A549 (cell line): ENCODE data around the gene ZXDC. TPM values are rescaled to one million over a fixed set of nuclear protein-coding genes. Genes with fewer than 3 reads are reported as not detected.

Experiments
- ATAC-seq, 2 experiments: fragments of 200-7000 bp in 1 of 2; fragments of >200 bp in 1 of 2; cut with Nextera tagmentation in 1 of 2; cut with Tn5 transposase in 1 of 2; 3 replicates each; pipeline versions ENCODE4 v1.8.0 to v1.9.1; 2018 to 2020; ENCODE audit warnings: mild to moderate bottlenecking in 1 of 2, moderate library complexity in 1 of 2
- CTCF ChIA-PET: fragments of 300-600 bp; sonication (Branson Sonifier 250); formaldehyde crosslinking; extraction: SDS; loops from one replicate; lab custom pipeline; 2021; ENCODE audit warnings: antibody characterized with exemption, inconsistent platforms; lab: Yijun Ruan, JAX
- POLR2A ChIA-PET: fragments of 350-600 bp; formaldehyde crosslinking; extraction: SDS; loops from one replicate; lab custom pipeline; 2021; ENCODE audit warnings: antibody characterized with exemption, inconsistent platforms; lab: Yijun Ruan, JAX
- DNase-seq, 2 experiments: peaks; one replicate each; pipeline versions ENCODE4 v3.0.0 to v3.0.0-alpha.2; 2011 to 2016; ENCODE audit warnings: low read depth in 1 of 2, low spot score in 1 of 2
- FAIRE-seq: peaks from 2 replicates; lab custom pipeline; 2011; peaks lifted over from hg19 to GRCh38; lab: Jason Lieb, UNC
- H3K27ac ChIP-seq, 2 experiments: fragments of >200 bp; sonication (Bioruptor Twin); formaldehyde crosslinking; 3 replicates each; pipeline ENCODE4 v1.5.1; 2016 to 2017
- H3K4me1 ChIP-seq: fragments of >200 bp; sonication (Bioruptor Twin); formaldehyde crosslinking; 3 replicates; pipeline ENCODE4 v1.6.1; 2016
- H3K4me2 ChIP-seq: fragments of >200 bp; sonication (Bioruptor Twin); formaldehyde crosslinking; 3 replicates; pipeline ENCODE4 v1.6.1; 2016
- H3K4me3 ChIP-seq: fragments of >200 bp; sonication (Bioruptor Twin); formaldehyde crosslinking; 3 replicates; pipeline ENCODE4 v1.5.1; 2016
- H3K9me3 ChIP-seq: fragments of >200 bp; sonication (Bioruptor Twin); formaldehyde crosslinking; 3 replicates; pipeline ENCODE4 v1.6.1; 2016
- ATOH8 ChIP-seq: fragments of 250-450 bp; sonication (Bioruptor Pico); IDR thresholded peaks from 2 replicates; pipeline ENCODE4 v1.5.0; 2020; ENCODE audit warnings: low read depth, mild to moderate bottlenecking, moderate library complexity
- BCL3 ChIP-seq: fragments of >200 bp; sonication (Bioruptor Twin); formaldehyde crosslinking; IDR thresholded peaks from 3 replicates; pipeline ENCODE4 v1.6.1; 2016
- CBX8 ChIP-seq: fragments of 200-600 bp; sonication (generic); IDR thresholded peaks from 2 replicates; pipeline ENCODE4 v1.6.1; 2016
- CEBPB ChIP-seq, 2 experiments: fragments of >200 bp in 1 of 2; sonication (Bioruptor Twin) in 1 of 2; formaldehyde crosslinking in 1 of 2; IDR thresholded peaks; 2 replicates each; pipeline ENCODE4 v1.6.1; 2012 to 2016
- CHD2 ChIP-seq: fragments of 150-350 bp; IDR thresholded peaks from 2 replicates; pipeline ENCODE4 v1.6.1; 2014; ENCODE audit warnings: low read length; ENCODE audit not compliant: partially characterized antibody
- CTCF ChIP-seq: fragments of >200 bp; sonication (Bioruptor Twin); formaldehyde crosslinking; IDR thresholded peaks from 3 replicates; pipeline ENCODE4 v1.5.1; 2016
- E2F6 ChIP-seq: IDR thresholded peaks from 2 replicates; pipeline ENCODE4 v1.6.1; 2012; ENCODE audit warnings: low read depth, borderline replicate concordance
- EHF ChIP-seq: fragments of 250-450 bp; sonication (Bioruptor Pico); IDR thresholded peaks from 2 replicates; pipeline ENCODE4 v1.5.0; 2020; ENCODE audit warnings: mild to moderate bottlenecking
- EHMT2 ChIP-seq: fragments of 200-600 bp; sonication (generic); IDR thresholded peaks from 2 replicates; pipeline ENCODE4 v1.6.1; 2016; ENCODE audit warnings: antibody characterized with exemption, low read depth, mild to moderate bottlenecking, moderate library complexity
- ELK1 ChIP-seq: fragments of 150-350 bp; IDR thresholded peaks from 2 replicates; pipeline ENCODE4 v1.6.1; 2014; ENCODE audit warnings: low read depth, mild to moderate bottlenecking, low read length
- EP300 ChIP-seq, 2 experiments: fragments of >200 bp; sonication (Bioruptor Twin); formaldehyde crosslinking; IDR thresholded peaks; 2 replicates in 1 of 2; 3 replicates in 1 of 2; pipeline ENCODE4 v1.6.1; 2016 to 2017
- FOSB ChIP-seq: fragments of 250-450 bp; sonication (Bioruptor Pico); IDR thresholded peaks from 2 replicates; pipeline ENCODE4 v1.5.0; 2020; ENCODE audit warnings: mild to moderate bottlenecking, moderate library complexity
- FOSL2 ChIP-seq, 2 experiments: fragments of 450-650 bp in 1 of 2; fragments of >200 bp in 1 of 2; sonication (Bioruptor Twin) in 1 of 2; formaldehyde crosslinking; IDR thresholded peaks; 2 replicates each; pipeline versions ENCODE4 v1.5.0 to v1.6.1; 2016 to 2020; ENCODE audit warnings: mild to moderate bottlenecking in 1 of 2, moderate library complexity in 1 of 2
- HOXA7 ChIP-seq: fragments of 250-450 bp; sonication (Bioruptor Pico); IDR thresholded peaks from 2 replicates; pipeline ENCODE4 v1.5.0; 2020; ENCODE audit warnings: mild to moderate bottlenecking, moderate library complexity
- HOXB13 ChIP-seq: fragments of 250-450 bp; sonication (Bioruptor Pico); IDR thresholded peaks from 2 replicates; pipeline ENCODE4 v1.5.0; 2020; ENCODE audit warnings: low read depth, mild to moderate bottlenecking, moderate library complexity
- JUN ChIP-seq, 2 experiments: fragments of >200 bp; sonication (Bioruptor Twin); formaldehyde crosslinking; IDR thresholded peaks; 2 replicates in 1 of 2; 3 replicates in 1 of 2; pipeline ENCODE4 v1.6.1; 2016 to 2017
- MAX ChIP-seq: IDR thresholded peaks from 2 replicates; pipeline ENCODE4 v1.6.1; 2012
- MAZ ChIP-seq: fragments of 150-350 bp; IDR thresholded peaks from 2 replicates; pipeline ENCODE4 v1.6.1; 2014; ENCODE audit warnings: antibody characterized with exemption, low read depth, low read length, borderline replicate concordance
- NFE2L2 ChIP-seq: fragments of 150-350 bp; conservative IDR thresholded peaks from 2 replicates; pipeline ENCODE4 v1.6.1; 2014; ENCODE audit warnings: low read length
- NR3C1 ChIP-seq: fragments of >200 bp; sonication (Bioruptor Twin); formaldehyde crosslinking; IDR thresholded peaks from 3 replicates; pipeline ENCODE4 v1.6.1; 2017
- PHF8 ChIP-seq: fragments of 200-600 bp; sonication (generic); IDR thresholded peaks from 2 replicates; pipeline ENCODE4 v1.6.1; 2016; ENCODE audit warnings: low read depth, mild to moderate bottlenecking, antibody characterized with exemption, moderate library complexity, borderline replicate concordance
- POLR2AphosphoS2 ChIP-seq: conservative IDR thresholded peaks from 2 replicates; pipeline ENCODE4 v1.6.1; 2012; ENCODE audit warnings: low read length, improper control_type of control experiment, inconsistent platforms
- RAD21 ChIP-seq, 2 experiments: fragments of >200 bp in 1 of 2; sonication (Bioruptor Twin) in 1 of 2; formaldehyde crosslinking in 1 of 2; IDR thresholded peaks in 1 of 2; conservative IDR thresholded peaks in 1 of 2; 2 replicates in 1 of 2; 3 replicates in 1 of 2; pipeline ENCODE4 v1.6.1; 2012 to 2018; ENCODE audit warnings: inconsistent platforms in 1 of 2
- RARB ChIP-seq: fragments of 250-450 bp; sonication (Bioruptor Pico); IDR thresholded peaks from 2 replicates; pipeline ENCODE4 v1.8.0; 2021; ENCODE audit warnings: mild to moderate bottlenecking, moderate library complexity
- SMC3 ChIP-seq: fragments of >200 bp; sonication (Bioruptor Twin); formaldehyde crosslinking; IDR thresholded peaks from 3 replicates; pipeline ENCODE4 v1.6.1; 2018; ENCODE audit warnings: inconsistent platforms
- TFCP2L1 ChIP-seq: fragments of 250-450 bp; sonication (Bioruptor Pico); IDR thresholded peaks from 2 replicates; pipeline ENCODE4 v1.5.0; 2021; ENCODE audit warnings: mild to moderate bottlenecking
- USF2 ChIP-seq: fragments of 450-650 bp; IDR thresholded peaks from 2 replicates; pipeline ENCODE4 v1.6.1; 2014; ENCODE audit warnings: antibody characterized with exemption
- ZFP36 ChIP-seq: fragments of 450-650 bp; IDR thresholded peaks from 2 replicates; pipeline ENCODE4 v1.6.1; 2014; ENCODE audit warnings: borderline replicate concordance; ENCODE audit not compliant: partially characterized antibody
- WGBS: methylation state at CpG from one replicate; pipeline ENCODE4 v1.1.6; 2017; ENCODE audit errors: missing lambda C conversion rate; 5-methylcytosine and 5-hydroxymethylcytosine counted together
- polyA plus RNA-seq, 4 experiments: library from polyadenylated mRNA; depleted of rRNA in 3 of 4; stranded (reverse); fragments of >200 nt; fragmentation: RNase III in 1 of 4; extraction: RNeasy Plus Mini Kit Qiagen cat#74134 plus additional on column Dnase treatment in 1 of 4; gene quantifications; 2 replicates in 3 of 4; 3 replicates in 1 of 4; pipeline ENCODE4 v1.2.3, GENCODE V29; 2011 to 2017

The ZXDC gene
- polyA plus RNA-seq, 2 of the 4 experiments (the other 2 are of a cell fraction): 6.0 to 8.5 TPM

- POLR2A ChIA-PET: no interaction called here
- H3K4me2 ChIP-seq: no peak overlapping the region
These were observed 35.6 kb upstream of the ZXDC start for GRCh38 chr3:126511291-126511690.

GRCh38 chr3:126510308-126510910 lies 34.7 kb upstream of the ZXDC start:
- H3K4me2 ChIP-seq: no peak overlapping the region
- ChIA-PET CTCF (interaction anchor here (1.0 to 1.2 kb wide), 3 partner anchors 11 to 17 kb away, joined by 3 read pairs; no protein-coding TSS in a partner anchor), POLR2A (no interaction called here)
- 88% methylated on average over 15 of the region's 22 CpGs for WGBS
- ATAC-seq: no peak
- TF ChIP-seq CHD2 (no peak), E2F6 (no peak), RARB (CRISPR knock-in tag) (no peak), TFCP2L1 (CRISPR knock-in tag) (no peak), SMC3 (no peak), FOSL2 (IDR thresholded peaks at IDR 0.05) (no peak), FOSL2 (CRISPR knock-in tag; IDR thresholded peaks at IDR 0.05) (no peak), HOXB13 (CRISPR knock-in tag) (no peak), MAX (no peak), ATOH8 (CRISPR knock-in tag) (no peak), JUN (IDR thresholded peaks at IDR 0.05) (no peak), EP300 (IDR thresholded peaks at IDR 0.05) (no peak), HOXA7 (CRISPR knock-in tag) (no peak), POLR2AphosphoS2 (no peak)
- no peak overlapping the region for H3K4me3 ChIP-seq
- no peaks in the 10 kb centered on the region for H3K9me3 ChIP-seq
- H3K4me1 ChIP-seq: no peaks in the 10 kb centered on the region
- H3K27ac ChIP-seq: no peak overlapping the region
- no peak for DNase-seq
- no peak for FAIRE-seq

More at GRCh38 chr3:126511291-126511690, 35.6 kb upstream of the ZXDC start:
- no peak overlapping the region for H3K27ac ChIP-seq
- CTCF ChIA-PET: interaction anchor here (1.1 to 3.4 kb wide), 3 partner anchors 10 to 18 kb away, joined by 3 to 14 read pairs (median 3); no protein-coding TSS in a partner anchor
- no peaks in the 10 kb centered on the region for H3K9me3 ChIP-seq
- TF ChIP-seq MAZ (no peak), SMC3 (no peak), ZFP36 (no peak), CTCF (no peak), CEBPB (IDR thresholded peaks at IDR 0.05) (no peak), BCL3 (no peak), ELK1 (no peak), NFE2L2 (no peak), CBX8 (no peak), FOSB (CRISPR knock-in tag) (no peak), PHF8 (no peak), RAD21 (conservative IDR thresholded peaks at IDR 0.05 in 1 of 2, IDR thresholded peaks at IDR 0.05 in 1 of 2) (no peak), EHMT2 (no peak), EP300 (IDR thresholded peaks at IDR 0.05) (no peak), USF2 (no peak), EHF (no peak), CHD2 (no peak), NR3C1 (no peak)
- whole genome bisulfite sequencing: 67% methylated on average over 7 of the region's 7 CpGs
- DNase-seq (no peak), FAIRE-seq (no peak), ATAC-seq (no peak)
- no peaks in the 10 kb centered on the region for H3K4me1 ChIP-seq
- H3K4me3 ChIP-seq: no peak overlapping the region
